B cell (primary cell): ENCODE data around the gene RREB1.

Experiments
- EZH2 ChIP-seq: IDR thresholded peaks from 2 replicates; pipeline ENCODE4 v1.6.1; 2012; ENCODE audit warnings: borderline replicate concordance, low read depth, mild to moderate bottlenecking, moderate library complexity, low read length; ENCODE audit not compliant: insufficient read depth, poor library complexity, severe bottlenecking
- TF ChIP-seq, protein P1 (sequence below): fragments of 200-600 bp; IDR thresholded peaks from one replicate; pipeline ENCODE4 v1.8.0; 2022; ENCODE audit warnings: antibody characterized with exemption, mild to moderate bottlenecking

DNA sequence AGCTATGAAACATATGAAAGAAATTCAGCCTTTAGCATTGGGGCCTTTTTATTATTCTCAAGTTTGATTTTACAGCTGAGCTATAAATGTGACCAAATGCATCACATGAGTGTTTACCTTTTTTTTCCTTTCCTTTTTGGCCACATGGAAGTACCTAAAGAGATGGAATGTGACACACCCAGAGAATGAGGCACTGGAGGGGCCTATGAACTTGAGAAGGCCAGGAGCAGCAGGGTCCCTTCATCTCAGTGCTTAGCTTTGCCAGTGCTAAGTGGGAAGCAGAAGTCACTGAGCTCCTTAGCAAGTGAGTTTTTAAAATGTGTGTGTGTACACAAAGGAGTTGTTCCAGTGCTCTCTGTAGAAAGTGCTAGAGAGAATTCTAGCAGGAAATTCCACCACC, 44.7 kb downstream of the RREB1 start:
- TF ChIP-seq, protein P1, sequence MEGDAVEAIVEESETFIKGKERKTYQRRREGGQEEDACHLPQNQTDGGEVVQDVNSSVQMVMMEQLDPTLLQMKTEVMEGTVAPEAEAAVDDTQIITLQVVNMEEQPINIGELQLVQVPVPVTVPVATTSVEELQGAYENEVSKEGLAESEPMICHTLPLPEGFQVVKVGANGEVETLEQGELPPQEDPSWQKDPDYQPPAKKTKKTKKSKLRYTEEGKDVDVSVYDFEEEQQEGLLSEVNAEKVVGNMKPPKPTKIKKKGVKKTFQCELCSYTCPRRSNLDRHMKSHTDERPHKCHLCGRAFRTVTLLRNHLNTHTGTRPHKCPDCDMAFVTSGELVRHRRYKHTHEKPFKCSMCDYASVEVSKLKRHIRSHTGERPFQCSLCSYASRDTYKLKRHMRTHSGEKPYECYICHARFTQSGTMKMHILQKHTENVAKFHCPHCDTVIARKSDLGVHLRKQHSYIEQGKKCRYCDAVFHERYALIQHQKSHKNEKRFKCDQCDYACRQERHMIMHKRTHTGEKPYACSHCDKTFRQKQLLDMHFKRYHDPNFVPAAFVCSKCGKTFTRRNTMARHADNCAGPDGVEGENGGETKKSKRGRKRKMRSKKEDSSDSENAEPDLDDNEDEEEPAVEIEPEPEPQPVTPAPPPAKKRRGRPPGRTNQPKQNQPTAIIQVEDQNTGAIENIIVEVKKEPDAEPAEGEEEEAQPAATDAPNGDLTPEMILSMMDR = no peak
- TF ChIP-seq EZH2 = no peak
